NCI-H510A treated with DMSO at 0.1 percent for 48 hours (cell line): Measurements from ENCODE around the gene CGB2.
"Not testable (repeated sequence)": the region's sequence is repeated elsewhere in the genome, so short reads cannot be mapped to it uniquely, and the experiment has no call there.

Source experiments
- DNase-seq: peaks from one replicate; lab custom pipeline; 2025; lab: John Stamatoyannopoulos, UW

CGB2 gene

GRCh38 chr19:49010453-49010852, 21.2 kb upstream of the CGB2 start:
- no peak for DNase-seq

DNA sequence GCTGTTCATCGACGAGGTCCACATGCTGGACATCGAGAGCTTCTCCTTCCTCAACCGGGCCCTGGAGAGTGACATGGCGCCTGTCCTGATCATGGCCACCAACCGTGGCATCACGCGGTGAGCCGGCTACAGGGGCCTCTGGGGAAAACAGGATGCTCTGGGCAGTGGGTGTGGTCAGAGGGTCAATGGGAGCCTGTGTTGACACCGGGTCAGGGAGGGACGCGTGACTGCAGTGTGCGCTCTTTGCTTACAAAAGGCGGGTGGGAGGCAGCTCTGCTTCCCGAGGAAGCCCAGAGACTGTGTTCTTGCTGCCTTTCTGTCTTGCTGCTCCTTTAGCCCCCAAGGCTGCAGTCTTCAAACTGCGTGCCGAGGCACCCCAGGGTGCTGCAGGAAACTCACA, 20.5 kb upstream of the CGB2 start:
- DNase-seq, result no peak

GRCh38 chr19:49014123-49014869, 17.4 kb upstream of the CGB2 start:
- DNase-seq, result no peak

DNA sequence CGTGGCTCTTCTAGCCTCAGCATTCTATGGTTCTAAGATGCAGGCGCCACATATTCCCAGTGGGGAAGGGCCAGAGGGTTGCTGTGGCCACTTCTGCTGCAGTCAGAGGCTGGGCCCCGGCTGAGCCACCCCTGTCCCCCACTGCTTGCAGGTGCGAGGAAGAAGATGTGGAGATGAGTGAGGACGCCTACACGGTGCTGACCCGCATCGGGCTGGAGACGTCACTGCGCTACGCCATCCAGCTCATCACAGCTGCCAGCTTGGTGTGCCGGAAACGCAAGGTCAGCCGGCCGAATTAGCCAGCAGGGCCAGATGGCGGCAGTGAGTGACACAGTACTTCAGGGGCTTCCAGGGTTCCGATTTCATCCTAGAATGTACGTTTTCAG, 16.8 kb upstream of the CGB2 start:
- no peak for DNase-seq

DNA sequence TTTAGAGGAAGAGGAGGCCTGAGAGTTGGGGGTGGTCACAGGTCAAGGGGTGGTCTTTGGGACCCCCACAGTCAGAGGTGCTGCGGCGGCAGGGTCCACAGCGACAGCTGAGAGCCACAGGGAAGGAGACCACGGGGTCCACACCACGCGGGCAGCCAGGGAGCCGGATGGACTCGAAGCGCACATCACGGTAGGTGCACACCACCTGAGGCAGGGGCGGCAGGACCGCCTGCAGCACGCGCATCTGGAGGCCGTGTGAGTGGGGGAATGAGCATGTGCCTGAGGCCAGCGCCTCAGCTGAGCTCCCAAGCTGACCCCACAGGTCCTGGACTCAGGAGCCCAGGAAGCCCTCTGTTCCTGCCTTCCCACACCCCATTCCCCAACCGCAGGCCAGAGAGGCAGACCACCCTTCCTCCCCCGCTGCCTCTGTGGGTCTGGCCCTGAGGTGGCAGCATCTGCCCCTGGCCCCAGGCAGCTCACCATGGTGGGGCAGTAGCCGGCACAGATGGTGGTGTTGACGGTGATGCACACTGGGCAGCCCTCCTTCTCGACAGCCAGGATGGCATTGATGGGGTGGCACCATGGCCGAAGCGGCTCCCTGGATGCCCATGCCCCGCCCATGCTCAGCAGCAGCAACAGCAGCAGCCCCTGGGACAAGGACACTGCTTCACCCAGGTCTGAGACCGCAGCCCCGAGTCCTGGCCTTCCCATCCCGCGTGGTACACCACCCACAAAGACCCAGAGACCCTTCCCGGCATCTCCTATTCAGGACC, 15.4 kb upstream of the CGB2 start:
- no peak for DNase-seq

- no peak for DNase-seq
These were observed 14.5 kb upstream of the CGB2 start, which contains the start of gene LHB for GRCh38 chr19:49017041-49017665. LHB (minus strand) TSS chr19:49017091; CDS start chr19:49017081, 10 bp downstream.

GRCh38 chr19:49017666-49018351, 13.9 kb upstream of the CGB2 start:
- DNase-seq, result peak; percentile 19

DNA sequence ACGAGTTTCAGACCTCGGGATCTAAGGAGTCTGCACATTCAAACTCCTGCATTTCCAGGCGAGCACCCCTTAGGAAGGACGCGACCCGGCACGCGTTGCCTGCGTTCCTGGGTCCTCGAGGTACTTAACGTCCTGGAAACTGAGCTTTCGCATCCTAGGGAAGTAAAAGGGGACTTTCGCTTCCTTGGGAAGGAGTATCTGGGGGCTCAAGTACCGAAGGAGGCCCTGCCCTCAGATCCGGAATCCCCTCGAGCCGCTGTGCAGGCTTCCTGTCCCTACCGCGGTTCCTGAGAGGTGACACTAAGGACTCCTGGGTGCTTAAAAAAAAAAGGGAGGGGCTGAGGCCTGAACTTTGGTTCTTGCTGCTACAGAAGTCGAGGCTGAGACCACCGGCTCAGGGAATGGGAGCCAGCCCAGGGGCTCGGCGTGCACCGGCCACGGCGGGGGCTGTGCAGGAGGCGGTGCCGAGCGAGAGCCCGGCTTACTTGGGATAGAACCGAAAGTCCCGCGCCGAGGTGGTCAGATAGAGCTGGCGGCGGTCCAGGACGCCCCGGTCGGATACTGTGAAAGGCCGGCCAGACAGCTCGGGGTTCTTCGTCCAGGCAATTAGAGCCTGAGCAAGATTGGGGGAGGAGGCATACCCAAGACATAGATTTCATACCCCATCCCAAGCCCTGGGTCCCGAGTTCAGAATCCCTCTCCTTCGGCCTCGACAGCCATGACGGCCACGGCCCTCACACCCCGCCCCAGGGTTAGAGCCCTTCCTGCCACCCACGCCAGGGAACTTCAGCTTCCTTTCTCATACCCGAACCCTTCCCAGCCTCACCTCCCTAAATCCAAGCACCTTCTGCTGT, 13.1 kb upstream of the CGB2 start:
- not testable (repeated sequence) for DNase-seq

- DNase-seq, result no peak
These were observed 12.3 kb upstream of the CGB2 start for GRCh38 chr19:49019242-49019932.

- no peak for DNase-seq
These were observed 11.3 kb upstream of the CGB2 start for GRCh38 chr19:49020342-49020741.

- no peak for DNase-seq
These were observed 10.5 kb upstream of the CGB2 start for GRCh38 chr19:49020931-49021895.

- DNase-seq, result no peak
These were observed 9.6 kb upstream of the CGB2 start for GRCh38 chr19:49022116-49022515.

DNA sequence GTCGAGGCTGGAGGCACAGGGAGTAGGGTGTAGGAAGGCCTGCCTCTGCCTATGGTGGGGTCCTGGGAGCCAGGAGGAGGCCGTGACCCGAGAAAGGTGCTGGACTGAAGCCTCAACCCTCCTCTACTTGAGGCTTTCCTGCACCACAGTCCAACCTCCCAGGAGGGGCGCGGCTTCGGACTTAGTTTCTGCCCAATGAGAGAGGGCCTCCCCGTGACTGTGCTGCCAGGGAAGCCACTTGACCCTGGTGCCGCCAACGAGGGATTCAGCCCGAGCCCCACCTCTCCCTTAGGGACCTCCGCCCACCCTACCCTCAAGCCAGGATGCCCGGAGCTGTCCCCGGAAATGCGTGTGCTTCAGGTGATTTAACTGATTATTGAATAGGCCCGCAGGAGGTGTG, 7.5 kb upstream of the CGB2 start, which contains the start of gene CGB3:
Gene CGB3, minus strand, starts transcription at position 101 of the 400 bp plus-strand sequence. CDS start 362 bp downstream, outside the sequence.
- not testable (repeated sequence) for DNase-seq

DNA sequence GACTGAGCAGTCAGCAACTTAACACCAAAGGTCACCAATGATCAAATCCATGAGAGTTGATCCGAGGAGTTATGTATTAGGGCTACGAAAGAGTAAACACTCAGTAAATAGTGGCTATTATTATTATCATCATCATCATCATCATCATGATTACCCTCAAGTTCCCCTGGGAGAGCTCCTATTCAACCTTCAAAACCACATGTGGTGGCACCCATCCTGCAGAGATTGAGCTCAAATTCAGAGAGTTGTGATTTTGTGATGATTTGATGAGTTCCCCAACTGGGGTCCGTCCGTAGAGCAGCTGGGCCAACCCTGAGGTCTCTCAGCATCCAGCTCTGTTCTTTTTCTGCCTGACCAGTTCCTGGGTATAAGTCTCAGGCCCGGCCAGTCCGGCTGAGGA, 6.6 kb upstream of the CGB2 start:
- not testable (repeated sequence) for DNase-seq

DNA sequence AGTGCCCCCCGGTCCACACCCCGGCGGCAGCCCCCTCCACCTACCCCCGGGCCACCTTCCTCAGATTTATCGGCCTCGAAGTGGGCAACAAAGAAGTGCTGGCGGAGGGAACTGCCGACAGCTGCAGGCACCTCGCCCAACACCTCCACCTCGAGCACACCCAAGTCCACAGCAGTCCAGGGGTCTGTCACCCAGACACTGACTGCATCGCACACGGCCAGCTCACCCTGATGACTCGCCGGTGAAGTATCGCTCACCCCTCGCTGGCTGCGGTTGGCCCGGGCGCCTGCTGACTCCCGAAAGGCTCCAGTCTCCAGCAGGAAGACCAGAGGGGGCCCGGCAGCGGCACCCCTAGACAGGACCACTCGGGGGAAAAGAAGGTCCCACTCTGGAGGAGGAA, 6.1 kb upstream of the CGB2 start:
- DNase-seq, result not testable (repeated sequence)

DNA sequence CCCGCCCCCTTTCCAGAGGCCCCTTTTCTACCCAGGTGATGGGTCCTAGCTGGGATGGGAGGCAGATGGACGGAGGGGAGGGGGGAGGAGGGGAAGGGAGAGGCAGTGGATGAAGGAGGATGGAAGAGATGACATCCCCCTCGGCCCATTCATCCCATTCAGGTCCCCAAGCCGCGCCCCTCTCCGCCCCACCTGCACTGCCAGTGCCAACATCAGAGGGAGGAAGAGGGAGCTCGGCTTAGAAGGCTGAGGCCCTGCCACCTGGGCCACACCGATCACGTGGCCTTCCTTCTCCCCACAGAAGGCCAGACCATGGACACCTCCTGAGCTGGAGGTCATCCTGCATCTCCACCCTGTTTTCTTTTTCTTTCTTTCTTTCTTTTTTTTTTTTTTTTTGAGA, 3.0 kb upstream of the CGB2 start:
- not testable (repeated sequence) for DNase-seq

DNA sequence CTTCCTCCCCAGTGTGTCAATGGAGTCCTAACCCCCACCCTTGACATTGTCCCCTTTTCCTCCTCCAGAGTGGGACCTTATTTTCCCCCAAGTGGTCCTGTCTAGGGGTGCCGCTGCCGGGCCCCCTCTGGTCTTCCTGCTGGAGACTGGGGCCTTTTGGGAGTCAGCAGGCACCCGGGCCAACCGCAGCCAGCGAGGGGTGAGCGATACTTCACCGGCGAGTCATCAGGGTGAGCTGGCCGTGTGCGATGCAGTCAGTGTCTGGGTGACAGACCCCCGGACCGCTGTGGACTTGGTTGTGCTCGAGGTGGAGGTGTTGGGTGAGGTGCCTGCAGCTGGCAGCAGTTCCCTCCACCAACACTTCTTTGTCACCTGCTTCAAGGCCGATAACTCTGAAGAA, 1.9 kb upstream of the CGB2 start:
- not testable (repeated sequence) for DNase-seq

DNA sequence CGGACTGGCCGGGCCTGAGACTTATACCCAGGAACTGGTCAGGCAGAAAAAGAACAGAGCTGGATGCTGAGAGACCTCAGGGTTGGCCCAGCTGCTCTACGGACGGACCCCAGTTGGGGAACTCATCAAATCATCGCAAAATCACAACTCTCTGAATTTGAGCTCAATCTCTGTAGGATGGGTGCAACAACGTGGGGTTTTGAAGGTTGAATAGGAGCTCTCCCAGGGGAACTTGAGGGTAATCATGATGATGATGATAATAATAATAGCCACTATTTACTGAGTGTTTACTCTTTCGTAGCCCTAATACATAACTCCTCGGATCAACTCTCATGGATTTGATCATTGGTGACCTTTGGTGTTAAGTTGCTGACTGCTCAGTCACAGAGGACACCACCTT, 1.4 kb upstream of the CGB2 start:
- not testable (repeated sequence) for DNase-seq

GRCh38 chr19:49036815-49037214, 5.1 kb downstream of the CGB2 start, which contains the start of gene CGB1:
CGB1 (minus strand) TSS chr19:49036895; CDS start chr19:49036711, 184 bp downstream.
- not testable (repeated sequence) for DNase-seq
